ENCODE results near the gene ME3. TPM values are rescaled to one million over a fixed set of nuclear protein-coding genes. Genes with fewer than 3 reads are reported as not detected.

ME3 gene
- total and polyA plus RNA-seq, 4 donors = 1.4 to 7.2 (median 2.3) TPM

DNA sequence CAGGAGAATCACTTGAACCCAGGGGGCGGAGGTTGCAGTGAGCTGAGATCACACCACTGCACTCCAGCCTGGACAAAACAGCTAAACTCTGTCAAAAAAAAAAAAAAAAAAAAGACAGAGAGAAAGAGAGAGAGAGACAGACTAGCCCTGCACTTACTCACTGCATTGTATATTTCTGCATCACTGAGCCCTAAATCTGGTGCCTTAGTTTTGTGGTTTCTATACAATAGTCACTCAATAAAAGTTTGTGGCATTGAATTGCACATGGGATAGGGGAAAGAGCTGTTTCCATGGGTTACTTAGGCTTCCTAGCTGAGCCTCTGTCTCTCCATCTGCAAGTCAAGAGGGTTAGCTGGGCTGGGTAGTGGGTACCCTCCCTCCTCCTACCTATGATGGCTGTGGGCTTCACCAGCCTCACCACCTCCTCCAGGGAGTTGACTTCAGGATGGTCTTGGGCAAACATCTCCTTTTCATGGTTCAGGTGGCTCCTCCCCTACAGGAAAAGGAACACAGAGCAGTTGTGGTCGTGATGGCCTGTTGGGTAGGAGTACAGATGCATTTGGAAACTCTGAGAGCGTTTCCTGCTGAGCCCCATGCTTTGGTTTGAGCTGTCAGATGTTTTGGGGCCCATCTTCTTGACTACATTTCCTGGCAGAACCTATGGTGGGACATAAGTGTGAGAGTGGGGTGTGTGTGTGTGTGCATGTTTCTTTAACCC is 224.5 kb downstream of the ME3 start:
- TF ChIP-seq, protein P1, sequence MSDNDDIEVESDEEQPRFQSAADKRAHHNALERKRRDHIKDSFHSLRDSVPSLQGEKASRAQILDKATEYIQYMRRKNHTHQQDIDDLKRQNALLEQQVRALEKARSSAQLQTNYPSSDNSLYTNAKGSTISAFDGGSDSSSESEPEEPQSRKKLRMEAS (IDR thresholded peaks at IDR 0.05) = no peak
- TF ChIP-seq HNF4A (conservative IDR thresholded peaks at IDR 0.05) (no peak), ZBTB33 (IDR thresholded peaks at IDR 0.05) (no peak), CTCF (IDR thresholded peaks at IDR 0.05; ENCODE audit: low read depth, low read length, missing input control) (no peak), FOXA2 (IDR thresholded peaks at IDR 0.05) (no peak), YY1 (IDR thresholded peaks at IDR 0.05) (no peak), FOXA1 (IDR thresholded peaks at IDR 0.05) (no peak)
- WGBS = 92% methylated on average over 3 of the region's 3 CpGs
- H3K9me3 ChIP-seq (ENCODE audit: control insufficient read depth in 4 of 4, low read length in 3 of 4) = no peaks in the 10 kb centered on the region
- no peak for DNase-seq (ENCODE audit: low spot score)
- H3K36me3 ChIP-seq (ENCODE audit: control insufficient read depth in 4 of 4, insufficient read depth in 3 of 4, low read depth in 1 of 4, low read length in 3 of 4) = no peaks in the 10 kb centered on the region
- no peak overlapping the region for H3K9ac ChIP-seq (ENCODE audit: low read depth in 1 of 2, low read length in 2 of 2)
- H3K27me3 ChIP-seq (ENCODE audit: control insufficient read depth in 4 of 4, insufficient read depth in 4 of 4, low read length in 3 of 4) = no peaks in the 10 kb centered on the region
- no peak overlapping the region for H3K27ac ChIP-seq (ENCODE audit: low read depth in 1 of 2, low read length in 2 of 2)
- H3K4me1 ChIP-seq (ENCODE audit: control insufficient read depth in 4 of 4, insufficient read depth in 4 of 4, low read length in 3 of 4) = no peaks in the 10 kb centered on the region
- no peak overlapping the region for H3K4me3 ChIP-seq (ENCODE audit: low read depth in 1 of 3, low read length in 3 of 3)

GRCh38 chr11:86446924-86447285 is 225.5 kb downstream of the ME3 start:
- 96% methylated on average over 12 of the region's 12 CpGs for WGBS
- H3K9ac ChIP-seq (ENCODE audit: low read depth in 1 of 2, low read length in 2 of 2) = no peak overlapping the region
- no peak overlapping the region for H3K27ac ChIP-seq (ENCODE audit: low read depth in 1 of 2, low read length in 2 of 2)
- no peaks in the 10 kb centered on the region for H3K36me3 ChIP-seq (ENCODE audit: control insufficient read depth in 4 of 4, insufficient read depth in 3 of 4, low read depth in 1 of 4, low read length in 3 of 4)
- DNase-seq (ENCODE audit: low spot score) = no peak
- no peak overlapping the region for H3K4me3 ChIP-seq (ENCODE audit: low read depth in 1 of 3, low read length in 3 of 3)
- H3K4me1 ChIP-seq (ENCODE audit: control insufficient read depth in 4 of 4, insufficient read depth in 4 of 4, low read length in 3 of 4) = no peaks in the 10 kb centered on the region
- H3K27me3 ChIP-seq (ENCODE audit: control insufficient read depth in 4 of 4, insufficient read depth in 4 of 4, low read length in 3 of 4) = no peaks in the 10 kb centered on the region
- no peaks in the 10 kb centered on the region for H3K9me3 ChIP-seq (ENCODE audit: control insufficient read depth in 4 of 4, low read length in 3 of 4)
- no peak for TF ChIP-seq EGR1 (IDR thresholded peaks at IDR 0.05; ENCODE audit: low read depth in 2 of 2)
- TF ChIP-seq, protein P2, sequence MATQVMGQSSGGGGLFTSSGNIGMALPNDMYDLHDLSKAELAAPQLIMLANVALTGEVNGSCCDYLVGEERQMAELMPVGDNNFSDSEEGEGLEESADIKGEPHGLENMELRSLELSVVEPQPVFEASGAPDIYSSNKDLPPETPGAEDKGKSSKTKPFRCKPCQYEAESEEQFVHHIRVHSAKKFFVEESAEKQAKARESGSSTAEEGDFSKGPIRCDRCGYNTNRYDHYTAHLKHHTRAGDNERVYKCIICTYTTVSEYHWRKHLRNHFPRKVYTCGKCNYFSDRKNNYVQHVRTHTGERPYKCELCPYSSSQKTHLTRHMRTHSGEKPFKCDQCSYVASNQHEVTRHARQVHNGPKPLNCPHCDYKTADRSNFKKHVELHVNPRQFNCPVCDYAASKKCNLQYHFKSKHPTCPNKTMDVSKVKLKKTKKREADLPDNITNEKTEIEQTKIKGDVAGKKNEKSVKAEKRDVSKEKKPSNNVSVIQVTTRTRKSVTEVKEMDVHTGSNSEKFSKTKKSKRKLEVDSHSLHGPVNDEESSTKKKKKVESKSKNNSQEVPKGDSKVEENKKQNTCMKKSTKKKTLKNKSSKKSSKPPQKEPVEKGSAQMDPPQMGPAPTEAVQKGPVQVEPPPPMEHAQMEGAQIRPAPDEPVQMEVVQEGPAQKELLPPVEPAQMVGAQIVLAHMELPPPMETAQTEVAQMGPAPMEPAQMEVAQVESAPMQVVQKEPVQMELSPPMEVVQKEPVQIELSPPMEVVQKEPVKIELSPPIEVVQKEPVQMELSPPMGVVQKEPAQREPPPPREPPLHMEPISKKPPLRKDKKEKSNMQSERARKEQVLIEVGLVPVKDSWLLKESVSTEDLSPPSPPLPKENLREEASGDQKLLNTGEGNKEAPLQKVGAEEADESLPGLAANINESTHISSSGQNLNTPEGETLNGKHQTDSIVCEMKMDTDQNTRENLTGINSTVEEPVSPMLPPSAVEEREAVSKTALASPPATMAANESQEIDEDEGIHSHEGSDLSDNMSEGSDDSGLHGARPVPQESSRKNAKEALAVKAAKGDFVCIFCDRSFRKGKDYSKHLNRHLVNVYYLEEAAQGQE (IDR thresholded peaks at IDR 0.05) = no peak
- no peak for TF ChIP-seq JUND (IDR thresholded peaks at IDR 0.05)

Measured in liver (tissue), 9 donors.